ENCODE data around the gene AREG.
A peak's percentile ranks its signal among the peaks of the same experiment; 100 is the strongest.
"Not testable (repeated sequence)": the region's sequence is repeated elsewhere in the genome, so short reads cannot be mapped to it uniquely, and the experiment has no call there.

AREG gene

GRCh38 chr4:74444891-74445642, at the start of gene AREG:
AREG (plus strand) TSS chr4:74445136; CDS start chr4:74445346, 210 bp downstream.
- Histone ChIP-seq H3K4me3 (ENCODE audit: low read length in 2 of 2) (peak within 1 kb of the TSS; percentile 72 to 76), H3K9me3 (ENCODE audit: control insufficient read depth in 2 of 2, low read length in 2 of 2) (no peaks in the 10 kb centered on the region), H3K9ac (ENCODE audit: low read length in 2 of 2) (peak within 1 kb of the TSS in 1 of 2 donors; percentile 52), H3K27ac (ENCODE audit: low read length) (no peak within 1 kb of the TSS), H3K36me3 (ENCODE audit: control insufficient read depth in 2 of 2, insufficient read depth in 2 of 2, low read length in 2 of 2) (no peaks in the 10 kb centered on the region), H3K4me1 (ENCODE audit: control insufficient read depth, insufficient read depth, low read length) (peaks cover 6% of the 10 kb centered on the region), H3K27me3 (ENCODE audit: control insufficient read depth in 1 of 2, insufficient read depth in 2 of 2, low read length in 2 of 2) (no peaks in the 10 kb centered on the region)

GRCh38 chr4:74395633-74396032, 49.3 kb upstream of the AREG start:
- H3K36me3 ChIP-seq (ENCODE audit: control insufficient read depth in 2 of 2, insufficient read depth in 2 of 2, low read length in 2 of 2) = no peaks in the 10 kb centered on the region
- no peaks in the 10 kb centered on the region for H3K27me3 ChIP-seq (ENCODE audit: control insufficient read depth in 1 of 2, insufficient read depth in 2 of 2, low read length in 2 of 2)
- no peaks in the 10 kb centered on the region for H3K4me1 ChIP-seq (ENCODE audit: control insufficient read depth, insufficient read depth, low read length)
- H3K27ac ChIP-seq (ENCODE audit: low read length) = no peak overlapping the region
- H3K9ac ChIP-seq (ENCODE audit: low read length in 2 of 2) = no peak overlapping the region
- no peak overlapping the region for H3K4me3 ChIP-seq (ENCODE audit: low read length in 2 of 2)
- no peaks in the 10 kb centered on the region for H3K9me3 ChIP-seq (ENCODE audit: control insufficient read depth in 2 of 2, low read length in 2 of 2)

GRCh38 chr4:74397748-74398426, 47.0 kb upstream of the AREG start:
- Histone ChIP-seq H3K36me3 (ENCODE audit: control insufficient read depth in 2 of 2, insufficient read depth in 2 of 2, low read length in 2 of 2) (no peaks in the 10 kb centered on the region), H3K4me1 (ENCODE audit: control insufficient read depth, insufficient read depth, low read length) (no peaks in the 10 kb centered on the region), H3K27me3 (ENCODE audit: control insufficient read depth in 1 of 2, insufficient read depth in 2 of 2, low read length in 2 of 2) (no peaks in the 10 kb centered on the region), H3K4me3 (ENCODE audit: low read length in 2 of 2) (peak overlapping the region; percentile 12 to 40), H3K9ac (ENCODE audit: low read length in 2 of 2) (no peak overlapping the region), H3K27ac (ENCODE audit: low read length) (no peak overlapping the region), H3K9me3 (ENCODE audit: control insufficient read depth in 2 of 2, low read length in 2 of 2) (no peaks in the 10 kb centered on the region)

- not testable (repeated sequence) for H3K4me1 ChIP-seq (ENCODE audit: control insufficient read depth, insufficient read depth, low read length); H3K27ac ChIP-seq (ENCODE audit: low read length); H3K9me3 ChIP-seq (ENCODE audit: control insufficient read depth in 2 of 2, low read length in 2 of 2); H3K36me3 ChIP-seq (ENCODE audit: control insufficient read depth in 2 of 2, insufficient read depth in 2 of 2, low read length in 2 of 2); H3K9ac ChIP-seq (ENCODE audit: low read length in 2 of 2); H3K4me3 ChIP-seq (ENCODE audit: low read length in 2 of 2); H3K27me3 ChIP-seq (ENCODE audit: control insufficient read depth in 1 of 2, insufficient read depth in 2 of 2, low read length in 2 of 2)
Observed at GRCh38 chr4:74398894-74399589, 45.9 kb upstream of the AREG start.

- Histone ChIP-seq H3K27ac (ENCODE audit: low read length) (no peak overlapping the region), H3K4me1 (ENCODE audit: control insufficient read depth, insufficient read depth, low read length) (no peaks in the 10 kb centered on the region), H3K4me3 (ENCODE audit: low read length in 2 of 2) (no peak overlapping the region), H3K36me3 (ENCODE audit: control insufficient read depth in 2 of 2, insufficient read depth in 2 of 2, low read length in 2 of 2) (no peaks in the 10 kb centered on the region), H3K27me3 (ENCODE audit: control insufficient read depth in 1 of 2, insufficient read depth in 2 of 2, low read length in 2 of 2) (no peaks in the 10 kb centered on the region), H3K9ac (ENCODE audit: low read length in 2 of 2) (no peak overlapping the region), H3K9me3 (ENCODE audit: control insufficient read depth in 2 of 2, low read length in 2 of 2) (no peaks in the 10 kb centered on the region)
Observed at GRCh38 chr4:74400395-74400794, 44.5 kb upstream of the AREG start.

- H3K27ac ChIP-seq (ENCODE audit: low read length) = no peak overlapping the region
- no peaks in the 10 kb centered on the region for H3K9me3 ChIP-seq (ENCODE audit: control insufficient read depth in 2 of 2, low read length in 2 of 2)
- H3K4me3 ChIP-seq (ENCODE audit: low read length in 2 of 2) = no peak overlapping the region
- H3K4me1 ChIP-seq (ENCODE audit: control insufficient read depth, insufficient read depth, low read length) = no peaks in the 10 kb centered on the region
- no peaks in the 10 kb centered on the region for H3K27me3 ChIP-seq (ENCODE audit: control insufficient read depth in 1 of 2, insufficient read depth in 2 of 2, low read length in 2 of 2)
- H3K9ac ChIP-seq (ENCODE audit: low read length in 2 of 2) = no peak overlapping the region
- H3K36me3 ChIP-seq (ENCODE audit: control insufficient read depth in 2 of 2, insufficient read depth in 2 of 2, low read length in 2 of 2) = no peaks in the 10 kb centered on the region
Observed at GRCh38 chr4:74402692-74403456, 42.1 kb upstream of the AREG start.

- H3K9ac ChIP-seq (ENCODE audit: low read length in 2 of 2) = no peak overlapping the region
- no peaks in the 10 kb centered on the region for H3K36me3 ChIP-seq (ENCODE audit: control insufficient read depth in 2 of 2, insufficient read depth in 2 of 2, low read length in 2 of 2)
- H3K27me3 ChIP-seq (ENCODE audit: control insufficient read depth in 1 of 2, insufficient read depth in 2 of 2, low read length in 2 of 2) = no peaks in the 10 kb centered on the region
- no peak overlapping the region for H3K27ac ChIP-seq (ENCODE audit: low read length)
- H3K4me3 ChIP-seq (ENCODE audit: low read length in 2 of 2) = no peak overlapping the region
- H3K9me3 ChIP-seq (ENCODE audit: control insufficient read depth in 2 of 2, low read length in 2 of 2) = no peaks in the 10 kb centered on the region
- H3K4me1 ChIP-seq (ENCODE audit: control insufficient read depth, insufficient read depth, low read length) = no peaks in the 10 kb centered on the region
Observed at GRCh38 chr4:74407891-74408290, 37.0 kb upstream of the AREG start.

- Histone ChIP-seq H3K4me1 (ENCODE audit: control insufficient read depth, insufficient read depth, low read length) (no peaks in the 10 kb centered on the region), H3K4me3 (ENCODE audit: low read length in 2 of 2) (no peak overlapping the region), H3K27me3 (ENCODE audit: control insufficient read depth in 1 of 2, insufficient read depth in 2 of 2, low read length in 2 of 2) (no peaks in the 10 kb centered on the region), H3K9me3 (ENCODE audit: control insufficient read depth in 2 of 2, low read length in 2 of 2) (no peaks in the 10 kb centered on the region), H3K27ac (ENCODE audit: low read length) (no peak overlapping the region), H3K9ac (ENCODE audit: low read length in 2 of 2) (no peak overlapping the region), H3K36me3 (ENCODE audit: control insufficient read depth in 2 of 2, insufficient read depth in 2 of 2, low read length in 2 of 2) (no peaks in the 10 kb centered on the region)
Observed at GRCh38 chr4:74408639-74409038, 36.3 kb upstream of the AREG start.

- no peaks in the 10 kb centered on the region for H3K9me3 ChIP-seq (ENCODE audit: control insufficient read depth in 2 of 2, low read length in 2 of 2)
- H3K27ac ChIP-seq (ENCODE audit: low read length) = no peak overlapping the region
- H3K4me3 ChIP-seq (ENCODE audit: low read length in 2 of 2) = no peak overlapping the region
- no peak overlapping the region for H3K9ac ChIP-seq (ENCODE audit: low read length in 2 of 2)
- no peaks in the 10 kb centered on the region for H3K4me1 ChIP-seq (ENCODE audit: control insufficient read depth, insufficient read depth, low read length)
- H3K36me3 ChIP-seq (ENCODE audit: control insufficient read depth in 2 of 2, insufficient read depth in 2 of 2, low read length in 2 of 2) = no peaks in the 10 kb centered on the region
- H3K27me3 ChIP-seq (ENCODE audit: control insufficient read depth in 1 of 2, insufficient read depth in 2 of 2, low read length in 2 of 2) = no peaks in the 10 kb centered on the region
Observed at GRCh38 chr4:74410272-74410671, 34.7 kb upstream of the AREG start.

GRCh38 chr4:74412225-74412624, 32.7 kb upstream of the AREG start:
- Histone ChIP-seq H3K4me3 (ENCODE audit: low read length in 2 of 2) (no peak overlapping the region), H3K9ac (ENCODE audit: low read length in 2 of 2) (no peak overlapping the region), H3K9me3 (ENCODE audit: control insufficient read depth in 2 of 2, low read length in 2 of 2) (no peaks in the 10 kb centered on the region), H3K4me1 (ENCODE audit: control insufficient read depth, insufficient read depth, low read length) (no peaks in the 10 kb centered on the region), H3K27ac (ENCODE audit: low read length) (no peak overlapping the region), H3K27me3 (ENCODE audit: control insufficient read depth in 1 of 2, insufficient read depth in 2 of 2, low read length in 2 of 2) (no peaks in the 10 kb centered on the region), H3K36me3 (ENCODE audit: control insufficient read depth in 2 of 2, insufficient read depth in 2 of 2, low read length in 2 of 2) (no peaks in the 10 kb centered on the region)

Data from stomach smooth muscle (tissue), 2 donors.